ENCODE data around the gene GRIN2A. TPM values are rescaled to one million over a fixed set of nuclear protein-coding genes. Genes with fewer than 3 reads are reported as not detected.
A peak's percentile ranks its signal among the peaks of the same experiment; 100 is the strongest.

Gene GRIN2A
- total RNA-seq, 1 experiment from 2014 or later: not detected

DNA sequence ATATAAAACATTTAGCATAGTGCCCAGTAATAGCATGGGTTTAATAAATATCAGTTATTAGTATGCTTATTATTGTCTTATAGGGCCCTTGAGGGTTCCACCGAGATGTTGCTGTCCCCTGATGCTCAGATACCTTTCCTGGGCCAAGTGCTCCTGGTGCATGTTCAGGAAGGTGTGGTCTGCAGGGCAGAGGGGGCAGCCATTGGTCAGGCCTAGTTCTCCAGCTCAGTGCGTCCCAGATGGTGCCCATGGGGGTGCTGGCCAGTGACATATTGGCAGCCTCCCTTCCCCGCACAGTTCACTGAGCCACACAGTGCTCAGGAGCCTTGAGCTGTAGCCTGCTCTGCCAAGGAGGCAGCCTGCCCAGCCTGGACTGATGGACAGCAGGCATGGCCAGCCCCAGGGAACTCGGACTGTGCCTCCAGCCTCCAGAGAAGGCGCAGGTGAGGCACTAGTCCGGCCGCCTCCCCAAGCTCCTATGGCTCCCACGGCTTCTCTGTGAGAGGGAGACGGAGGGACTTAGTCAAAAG is 7.7 kb upstream of the GRIN2A start:
- peak; percentile 99 for DNase-seq (ENCODE audit: low spot score)
- in situ Hi-C loops (cut with HindIII; ENCODE audit: low sequenced_read_pairs): no loop called here

DNA sequence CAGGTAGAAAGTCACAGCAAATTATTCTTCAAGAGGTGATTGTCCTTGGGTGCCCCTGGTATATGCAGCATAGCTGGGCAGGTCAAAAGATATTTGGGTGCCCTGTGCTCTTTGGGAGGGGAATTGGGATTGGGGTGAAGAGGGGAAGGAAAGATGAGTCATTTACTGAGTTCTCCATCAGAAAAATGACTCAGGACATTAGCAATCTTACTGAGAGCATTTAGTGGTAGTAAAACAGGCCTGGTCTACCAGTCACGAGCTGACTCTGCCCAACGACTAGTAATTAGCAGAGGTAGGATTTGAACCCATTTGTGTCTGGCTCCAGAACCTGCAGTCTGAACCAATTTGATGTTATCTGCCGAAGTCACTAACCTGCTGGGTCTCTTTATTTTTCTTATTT is 6.0 kb upstream of the GRIN2A start:
- in situ Hi-C loops (cut with HindIII; ENCODE audit: low sequenced_read_pairs): no loop called here
- no peak for DNase-seq (ENCODE audit: low spot score)

DNA sequence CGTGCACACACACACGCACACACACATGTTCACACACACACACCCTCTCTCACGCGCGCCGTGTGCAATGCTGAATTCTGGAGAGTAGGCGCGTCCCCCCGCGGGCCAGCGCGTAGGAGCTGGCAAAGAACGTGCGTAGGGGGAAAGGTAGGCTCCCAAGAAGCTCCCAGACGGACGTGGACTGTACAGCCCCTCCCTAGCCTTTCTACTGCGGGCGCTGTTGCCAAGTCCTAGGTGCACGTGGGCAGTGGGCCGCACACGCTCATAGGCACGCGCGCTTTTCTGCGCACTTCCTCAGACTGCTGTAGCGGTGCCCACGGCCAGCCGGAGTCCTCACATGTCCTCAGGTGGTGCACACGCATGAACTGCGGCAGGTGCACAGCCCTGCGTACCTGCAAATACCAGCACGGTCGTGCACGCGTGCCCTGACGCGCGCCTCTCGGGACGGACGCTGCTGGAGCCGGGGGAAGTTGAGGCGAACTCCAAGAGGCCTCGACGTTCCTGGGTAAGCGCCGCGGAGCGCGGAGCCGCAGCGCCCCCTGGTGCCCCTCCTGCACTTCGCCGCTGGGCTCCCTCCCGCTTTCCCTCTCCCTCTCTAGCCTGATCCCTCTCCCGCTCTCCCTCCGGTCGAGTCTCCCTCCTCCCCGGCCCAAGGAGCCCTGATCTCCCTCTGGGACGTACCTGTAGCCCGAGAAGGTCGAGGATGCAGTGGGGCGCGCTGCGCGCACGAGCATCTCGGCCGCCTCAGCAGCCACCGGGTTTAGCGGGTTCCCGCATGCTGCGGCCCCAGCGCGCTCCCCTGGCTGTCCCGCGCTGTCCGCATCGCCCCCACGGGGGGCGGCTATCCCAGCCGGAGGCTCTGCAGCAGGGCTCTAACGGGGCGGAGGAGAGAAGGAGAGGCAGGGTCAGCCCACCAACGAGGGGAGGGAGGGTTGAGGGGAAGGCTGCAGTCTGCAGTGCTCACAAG is 749 bp downstream of the GRIN2A start:
- DNase-seq (ENCODE audit: low spot score): peak; percentile 84
- in situ Hi-C loops (cut with HindIII; ENCODE audit: low sequenced_read_pairs): no loop called here

DNA sequence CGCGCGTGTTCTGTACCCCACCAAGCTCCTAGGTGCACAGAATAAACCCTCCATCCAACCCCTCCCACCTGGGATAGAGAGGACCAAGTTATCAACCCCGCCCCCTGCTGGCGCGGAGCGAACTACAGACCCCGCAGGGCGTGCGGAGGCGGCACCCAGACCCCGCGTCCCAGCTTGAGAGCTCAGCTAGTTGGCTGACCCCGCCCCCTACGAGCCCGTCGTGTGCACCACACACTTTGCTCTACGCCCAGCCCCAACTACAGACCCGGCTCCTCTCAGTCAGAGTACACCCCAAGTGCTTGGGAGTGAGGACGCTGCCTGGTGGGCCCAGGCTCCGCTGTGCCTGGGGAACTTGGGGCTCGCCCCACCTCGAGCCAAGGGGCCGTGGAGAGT is 1.5 kb downstream of the GRIN2A start:
- in situ Hi-C loops (cut with HindIII; ENCODE audit: low sequenced_read_pairs): no loop called here
- peak; percentile 64 for DNase-seq (ENCODE audit: low spot score)

DNA sequence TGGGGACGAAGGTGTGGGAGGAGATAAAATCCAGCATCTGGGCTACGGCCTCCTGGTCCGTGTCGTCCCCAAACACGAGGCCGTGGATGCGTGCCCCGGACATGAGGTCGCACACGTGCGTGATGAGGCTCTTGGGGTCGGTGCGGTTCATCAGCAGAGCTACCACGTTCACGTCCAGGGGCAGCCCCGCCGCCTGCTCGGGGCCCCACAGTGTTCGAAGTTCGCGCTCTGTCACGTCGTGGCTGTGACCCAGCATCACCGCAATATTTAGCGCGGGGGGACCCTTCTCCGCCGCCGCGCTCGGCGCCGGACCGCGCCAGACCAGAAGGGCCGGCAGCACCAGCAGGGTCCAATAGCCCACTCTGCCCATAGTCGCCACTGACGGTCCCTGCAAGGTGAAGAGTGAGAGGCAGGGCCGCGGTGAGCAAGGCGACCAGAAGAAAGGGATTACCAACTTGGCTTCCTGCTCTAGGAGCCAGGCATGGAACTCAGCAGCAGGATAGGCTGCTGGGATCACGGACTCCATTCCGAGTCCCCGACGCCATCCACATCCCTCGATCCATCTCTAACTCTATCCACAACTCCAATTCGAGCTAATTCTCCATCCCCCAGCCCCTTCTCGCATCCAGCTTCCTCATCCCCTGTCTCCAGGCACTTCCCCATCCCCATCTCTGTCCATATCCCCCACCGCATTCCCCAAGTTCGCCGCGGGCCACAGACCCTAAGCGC is 2.0 kb downstream of the GRIN2A start:
- no peak for DNase-seq (ENCODE audit: low spot score)
- in situ Hi-C loops (cut with HindIII; ENCODE audit: low sequenced_read_pairs): no loop called here

DNA sequence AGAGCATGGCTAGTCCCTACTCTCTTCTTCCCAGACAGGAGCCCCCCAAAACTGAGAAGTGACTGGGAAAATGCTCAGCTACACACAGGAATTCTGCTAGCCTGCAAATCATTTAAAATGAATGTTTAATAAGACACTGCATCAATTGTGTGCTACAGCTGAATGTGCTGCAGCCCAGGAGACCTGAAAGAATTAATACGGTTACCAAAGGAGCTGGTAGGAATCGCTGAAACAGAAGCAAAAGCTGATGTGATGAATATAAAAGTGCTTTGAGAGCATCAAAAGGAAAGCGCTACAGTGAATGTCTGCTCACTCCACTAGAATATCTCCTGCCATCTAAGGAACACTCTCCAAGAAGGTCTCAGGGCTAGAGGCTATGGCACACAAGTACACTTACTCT is 3.7 kb downstream of the GRIN2A start:
- DNase-seq (ENCODE audit: low spot score): peak; percentile 32
- in situ Hi-C loops (cut with HindIII; ENCODE audit: low sequenced_read_pairs): no loop called here

DNA sequence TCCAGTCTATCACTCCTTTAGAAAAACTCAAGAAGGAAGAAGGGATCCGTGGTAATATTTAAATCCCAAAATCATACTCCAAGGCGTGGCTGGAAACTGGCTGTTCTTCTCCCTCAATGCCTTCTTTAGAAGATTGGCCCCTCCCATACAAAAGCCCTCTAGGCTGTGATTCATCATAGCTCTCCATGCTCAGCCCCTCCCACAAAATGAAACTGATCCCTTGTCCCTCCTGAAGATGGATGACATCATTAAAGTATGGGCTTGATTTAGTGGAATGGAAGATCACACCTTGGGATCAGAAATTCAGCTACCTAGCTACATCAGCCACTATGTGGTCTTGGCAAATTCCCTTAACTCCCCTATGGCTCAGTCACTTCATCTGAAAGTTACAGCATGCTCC is 4.1 kb downstream of the GRIN2A start:
- peak; percentile 25 for DNase-seq (ENCODE audit: low spot score)
- in situ Hi-C loops (cut with HindIII; ENCODE audit: low sequenced_read_pairs): no loop called here

DNA sequence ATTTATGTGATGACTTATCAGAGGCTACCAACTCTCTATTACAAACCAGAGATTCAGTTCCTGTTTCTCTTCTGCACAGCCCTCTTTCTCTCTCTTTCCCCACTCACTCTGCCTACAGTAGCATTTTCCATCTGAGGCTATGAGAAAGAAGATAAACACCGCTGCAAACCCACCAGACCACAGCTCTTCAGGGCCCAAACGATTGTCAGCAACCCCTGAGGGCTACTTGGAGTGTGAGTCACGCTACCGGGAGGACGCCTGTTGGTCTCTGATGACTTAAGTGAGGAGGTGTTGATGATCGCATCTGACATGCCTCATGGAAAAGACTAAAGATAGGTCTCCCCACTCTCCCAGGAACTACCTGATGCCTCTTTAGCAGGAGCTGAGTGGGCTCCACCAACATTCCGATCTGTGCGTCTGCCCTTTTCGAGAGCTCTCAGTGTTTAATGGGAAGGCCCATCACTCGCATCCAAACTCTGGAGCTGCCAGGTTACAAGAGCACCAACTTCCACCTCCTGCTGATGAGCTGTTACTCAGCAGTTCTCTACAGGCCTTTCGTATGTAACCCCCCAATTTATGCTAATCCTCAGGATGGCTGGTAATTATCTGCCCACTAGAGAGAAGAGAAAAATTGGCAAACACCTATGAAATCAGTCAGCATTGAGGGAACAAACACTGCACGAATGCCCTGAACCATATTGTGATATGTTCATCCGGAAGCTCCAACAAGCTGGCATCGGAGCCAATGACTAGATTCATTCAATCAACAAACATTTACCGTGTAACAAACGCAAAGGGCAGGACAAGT is 9.2 kb downstream of the GRIN2A start:
- in situ Hi-C loops (cut with HindIII; ENCODE audit: low sequenced_read_pairs): no loop called here
- peak; percentile 66 for DNase-seq (ENCODE audit: low spot score)

DNA sequence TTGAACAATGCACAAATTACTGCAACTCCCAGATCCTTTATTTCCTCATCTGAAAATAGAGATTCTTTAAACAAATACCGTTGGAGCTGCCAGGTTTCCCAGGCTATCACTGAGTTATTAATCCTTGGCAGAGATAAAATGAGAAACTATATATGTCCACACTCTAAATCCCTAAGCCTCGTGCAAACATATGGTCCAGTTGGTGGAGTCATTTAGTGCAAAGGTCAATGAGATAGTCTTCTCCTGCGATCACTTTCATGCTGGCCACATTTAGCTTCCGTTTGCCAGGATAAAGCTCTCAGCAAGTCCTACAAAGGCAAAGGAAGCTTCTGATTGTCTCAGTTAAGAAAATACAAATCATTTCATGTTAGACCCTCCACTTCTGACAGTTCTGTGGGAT is 11.0 kb downstream of the GRIN2A start:
- in situ Hi-C loops (cut with HindIII; ENCODE audit: low sequenced_read_pairs): no loop called here

DNA sequence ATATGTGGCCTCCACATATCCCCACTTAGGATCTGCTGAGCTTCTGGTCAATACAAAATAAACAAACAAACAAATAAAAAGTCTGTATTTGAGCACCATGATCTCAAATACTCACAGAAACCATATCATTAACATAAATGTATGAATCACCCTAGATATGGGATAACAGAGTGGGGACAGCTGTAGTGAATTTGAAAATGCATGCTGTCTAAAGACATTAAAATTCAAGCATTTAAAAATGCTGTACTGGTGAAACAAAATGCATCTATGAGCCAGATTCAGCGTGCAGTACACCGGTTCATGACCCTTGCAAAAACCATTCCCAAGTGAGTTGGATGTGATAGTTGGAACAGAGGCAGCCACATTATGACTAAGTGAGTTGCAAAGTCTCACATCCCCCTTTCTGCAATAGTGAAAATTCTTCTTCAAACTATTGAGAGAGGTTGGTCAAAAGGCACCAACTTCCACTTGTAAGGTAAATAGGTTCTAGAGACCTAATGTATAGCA is 12.3 kb downstream of the GRIN2A start:
- in situ Hi-C loops (cut with HindIII; ENCODE audit: low sequenced_read_pairs): no loop called here
- no peak for DNase-seq (ENCODE audit: low spot score)

More for the DNA sequence above, 11.0 kb downstream of the GRIN2A start:
- DNase-seq (ENCODE audit: low spot score): no peak

DNA sequence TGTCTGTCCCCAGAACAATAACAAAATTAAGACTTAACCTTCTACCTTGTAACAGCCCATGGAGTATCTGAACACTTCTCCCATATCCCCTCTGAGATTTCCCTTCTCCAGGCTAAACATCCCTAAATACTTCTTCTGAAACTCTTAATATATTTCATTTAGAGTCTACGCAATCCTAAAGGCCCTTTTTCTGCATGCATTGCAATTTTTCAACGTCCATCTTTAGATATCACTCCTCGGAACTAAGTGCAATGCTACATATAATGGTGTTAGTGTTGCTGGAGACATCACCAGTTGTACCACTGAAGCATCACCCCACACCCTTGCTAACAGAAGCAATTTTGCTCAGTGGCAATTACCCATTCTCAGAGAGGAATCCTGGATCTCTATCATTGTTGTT is 13.2 kb downstream of the GRIN2A start:
- in situ Hi-C loops (cut with HindIII; ENCODE audit: low sequenced_read_pairs): no loop called here
- DNase-seq (ENCODE audit: low spot score): no peak

DNA sequence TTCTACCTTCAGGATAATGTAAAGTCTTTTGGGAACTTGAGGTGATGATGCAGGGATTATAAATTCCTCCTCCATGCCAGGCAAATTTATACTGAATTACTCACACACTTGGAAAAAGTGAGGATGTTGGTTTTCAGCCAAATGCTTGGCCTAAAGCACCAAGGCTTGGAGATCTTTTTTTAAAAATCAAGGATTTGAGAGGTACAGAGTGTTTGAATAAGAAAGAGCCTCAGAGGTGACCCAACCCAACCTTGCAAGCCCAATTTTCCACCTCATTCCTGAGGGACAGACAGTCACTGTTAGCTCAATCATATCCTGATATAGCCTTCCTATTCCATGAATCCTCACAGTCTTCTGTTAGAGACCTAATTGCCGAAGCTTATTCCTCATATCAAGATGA is 14.0 kb downstream of the GRIN2A start:
- in situ Hi-C loops (cut with HindIII; ENCODE audit: low sequenced_read_pairs): no loop called here
- DNase-seq (ENCODE audit: low spot score): no peak

DNA sequence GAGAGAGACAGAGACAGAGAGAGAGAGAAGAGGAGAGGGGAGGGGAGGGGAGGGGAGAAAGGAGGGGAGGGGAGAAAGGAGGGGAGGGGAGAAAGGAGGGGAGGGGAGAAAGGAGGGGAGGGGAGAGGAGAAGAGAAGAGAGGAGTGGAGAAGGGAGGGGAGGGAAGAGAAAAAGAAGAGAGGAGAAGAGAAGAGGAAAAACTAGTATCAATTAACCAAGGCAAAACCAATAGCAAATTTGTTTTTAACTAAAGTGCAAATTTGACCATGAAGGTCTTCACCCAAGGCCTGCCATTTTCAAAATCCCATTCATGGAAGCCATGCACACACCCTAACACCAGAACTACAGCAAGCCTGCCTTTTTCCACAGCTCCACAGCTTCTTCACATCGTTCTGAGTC is 16.6 kb downstream of the GRIN2A start:
- in situ Hi-C loops (cut with HindIII; ENCODE audit: low sequenced_read_pairs): no loop called here
- DNase-seq (ENCODE audit: low spot score): no peak

DNA sequence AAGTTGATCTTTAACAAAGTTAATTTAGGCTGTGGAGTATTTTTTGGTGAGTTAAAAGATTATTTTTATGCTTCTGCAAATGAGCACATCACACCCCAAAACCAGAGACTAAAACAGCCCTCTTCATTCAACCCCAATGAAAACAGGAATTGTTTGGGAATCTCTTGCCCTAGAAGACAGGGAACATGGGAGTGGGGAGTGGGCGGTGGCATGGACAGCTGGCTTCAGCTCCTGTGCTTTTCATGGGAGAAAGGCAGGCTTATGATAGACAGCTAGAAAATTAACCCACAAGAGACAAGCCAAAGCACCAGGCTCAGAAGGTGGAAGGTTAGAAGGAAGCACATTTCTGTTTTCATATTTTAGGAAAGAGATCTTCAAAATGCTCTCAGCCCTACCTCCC is 19.2 kb downstream of the GRIN2A start:
- in situ Hi-C loops (cut with HindIII; ENCODE audit: low sequenced_read_pairs): no loop called here
- no peak for DNase-seq (ENCODE audit: low spot score)

DNA sequence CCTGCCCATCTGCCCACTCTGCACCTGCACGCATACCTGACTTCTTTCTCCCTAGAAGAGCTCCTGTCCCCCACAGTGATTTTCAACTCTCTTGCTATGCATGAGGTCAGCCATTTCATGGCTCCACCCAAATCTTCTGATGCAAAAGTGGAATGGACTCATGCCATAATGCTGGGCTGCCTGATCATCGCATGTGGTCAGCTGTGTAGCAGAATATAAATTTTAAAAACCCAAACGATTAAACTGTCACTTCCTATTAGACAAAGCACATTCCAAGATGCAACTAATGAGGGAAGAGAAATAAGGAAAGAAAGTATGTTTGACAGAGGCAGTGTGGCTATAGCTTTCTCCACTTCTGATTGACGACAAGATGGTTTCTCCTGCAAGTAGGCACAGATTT is 26.1 kb downstream of the GRIN2A start:
- in situ Hi-C loops (cut with HindIII; ENCODE audit: low sequenced_read_pairs): no loop called here
- DNase-seq (ENCODE audit: low spot score): no peak

DNA sequence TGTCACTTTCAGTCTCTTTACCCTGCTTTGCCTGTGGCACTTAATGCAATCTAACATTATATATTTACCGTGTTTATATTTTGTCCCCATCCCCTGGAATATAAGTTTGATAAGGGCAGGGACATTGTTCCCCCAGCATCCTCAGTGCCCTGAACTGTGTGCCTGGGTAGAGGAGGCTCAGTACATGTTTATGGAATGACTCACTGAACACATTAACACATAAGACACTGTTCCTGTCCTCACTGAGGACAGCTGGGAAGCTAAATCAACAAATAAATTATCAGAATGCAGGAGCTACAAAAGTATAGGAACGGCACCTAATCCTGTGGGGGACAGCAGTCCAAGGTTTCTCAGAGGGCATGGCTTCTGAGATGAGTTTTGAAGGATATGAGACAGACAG is 27.8 kb downstream of the GRIN2A start:
- in situ Hi-C loops (cut with HindIII; ENCODE audit: low sequenced_read_pairs): no loop called here
- no peak for DNase-seq (ENCODE audit: low spot score)

DNA sequence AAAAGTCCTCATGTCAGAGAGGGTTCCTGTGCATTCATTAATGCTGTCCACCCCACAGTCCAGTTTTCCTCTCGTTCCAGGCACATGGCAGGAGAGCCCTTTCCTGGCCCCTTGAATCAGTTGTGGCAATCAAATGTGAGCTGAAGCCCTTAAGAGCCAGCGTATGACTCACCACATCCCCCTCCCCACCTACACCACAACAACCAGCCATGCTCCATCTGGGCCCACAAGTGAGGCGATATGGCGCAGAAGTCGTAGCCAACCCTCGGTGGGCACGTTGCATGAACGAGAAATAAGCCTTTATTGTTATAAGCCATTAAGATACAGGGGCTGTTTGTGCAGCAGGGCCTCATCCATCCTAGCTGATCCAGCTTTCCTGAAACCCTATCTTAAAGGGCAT is 28.2 kb downstream of the GRIN2A start:
- in situ Hi-C loops (cut with HindIII; ENCODE audit: low sequenced_read_pairs): no loop called here
- DNase-seq (ENCODE audit: low spot score): no peak

DNA sequence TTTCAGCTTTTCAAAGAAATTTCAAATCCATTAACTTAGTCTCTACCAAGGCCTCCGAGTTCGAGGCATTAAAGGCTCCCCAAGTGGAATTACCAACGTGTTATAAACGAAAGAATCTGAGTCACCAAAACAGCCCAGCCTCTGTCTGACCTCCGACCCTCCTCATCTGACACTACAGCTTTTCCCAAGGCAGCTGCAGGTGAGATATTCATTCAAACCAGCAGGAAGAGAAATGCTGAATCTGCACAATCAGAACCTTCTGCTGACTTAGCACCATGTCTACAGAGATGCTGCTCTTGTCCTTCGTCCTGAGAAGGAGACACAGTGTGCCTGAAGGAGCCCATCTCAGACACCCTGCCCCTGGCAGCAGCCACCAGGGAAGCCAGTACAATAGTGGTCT is 30.5 kb downstream of the GRIN2A start:
- DNase-seq (ENCODE audit: low spot score): no peak
- in situ Hi-C loops (cut with HindIII; ENCODE audit: low sequenced_read_pairs): no loop called here

DNA sequence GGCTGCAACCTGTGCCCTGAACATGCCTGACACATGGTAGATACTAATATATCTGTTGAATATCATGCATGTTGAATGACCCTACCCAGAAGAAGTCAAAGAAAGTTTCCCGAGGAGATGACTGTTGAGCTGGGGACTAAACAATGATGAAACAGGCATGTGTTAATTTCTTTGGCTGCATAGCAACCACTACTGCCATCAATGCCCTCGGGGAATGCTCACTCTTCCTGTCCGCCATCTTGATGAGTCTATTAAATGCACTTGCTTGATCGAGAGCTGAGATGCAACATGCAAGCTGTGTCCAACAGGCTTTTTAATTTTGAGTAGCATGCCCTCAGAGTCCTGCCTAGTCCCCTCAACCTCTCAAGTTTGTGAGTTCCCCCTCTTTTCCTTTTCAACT is 31.3 kb downstream of the GRIN2A start:
- in situ Hi-C loops (cut with HindIII; ENCODE audit: low sequenced_read_pairs): no loop called here
- no peak for DNase-seq (ENCODE audit: low spot score)
